ENCODE data around the gene RPUSD1. TPM values are rescaled to one million over a fixed set of nuclear protein-coding genes. Genes with fewer than 3 reads are reported as not detected.

RPUSD1 gene
- total and polyA plus RNA-seq, 2 donors (not counting 3 experiments of a cell fraction or from before 2014, with no cell fraction given) = 46.2 to 55.8 TPM

GRCh38 chr16:807347-808084 is 19.3 kb upstream of the RPUSD1 start:
- POLR2A ChIA-PET = no interaction called here
- peak; percentile 91 for DNase-seq (ENCODE audit: low read depth, low spot score)

More at GRCh38 chr16:807347-808084, 19.3 kb upstream of the RPUSD1 start:
- peak overlapping the region; percentile 89 for H3K4me2 ChIP-seq (ENCODE audit: insufficient read depth, low read length)
- TF ChIP-seq MAX (IDR thresholded peaks at IDR 0.05; ENCODE audit: insufficient read depth, insufficient read length) (no peak), FOS (IDR thresholded peaks at IDR 0.05; ENCODE audit: borderline replicate concordance, insufficient read depth, low read length) (no peak), JUN (IDR thresholded peaks at IDR 0.05; ENCODE audit: borderline replicate concordance, insufficient read depth, insufficient read length, low read depth) (no peak), GATA2 (IDR thresholded peaks at IDR 0.05; ENCODE audit: insufficient read depth, insufficient read length, low read depth, low read length) (no peak), POLR2AphosphoS5 (IDR thresholded peaks at IDR 0.05; ENCODE audit: insufficient read depth, low read depth, low read length) (peak; percentile 90), POLR2A (IDR thresholded peaks at IDR 0.05; ENCODE audit: low read depth, low read length) (peak; percentile 64), EZH2 (IDR thresholded peaks at IDR 0.05; ENCODE audit: borderline replicate concordance, low read depth, low read length, severe bottlenecking) (no peak), CTCF (IDR thresholded peaks at IDR 0.05; ENCODE audit: extremely low read depth in 1 of 2, insufficient read depth in 1 of 2, low read depth in 1 of 2, low read length in 2 of 2) (no peak), MYC (IDR thresholded peaks at IDR 0.05; ENCODE audit: low read depth, low read length) (no peak)
- no peaks in the 10 kb centered on the region for H3K9me3 ChIP-seq (replicated peaks; ENCODE audit: control insufficient read depth, insufficient read depth, low read length)
- intact Hi-C loops (cut with micrococcal nuclease) (loop anchor here (1.0 kb wide), 1 partner anchor 19 kb away; the partner anchor contains the start of genes CHTF18 and RPUSD1), dilution Hi-C loops (cut with MboI; ENCODE audit: extremely low pct_ligation_motif_present, low sequenced_read_pairs) (no loop called here)
- H3K79me2 ChIP-seq (ENCODE audit: control insufficient read depth, insufficient read depth, low read length) = peaks cover 2% of the 10 kb centered on the region
- H2AFZ ChIP-seq (ENCODE audit: low read depth, low read length) = peak overlapping the region; percentile 98
- H3K9me1 ChIP-seq (replicated peaks; ENCODE audit: control insufficient read depth, extremely low read depth, insufficient read depth, low read length) = no peaks in the 10 kb centered on the region
- CTCF ChIA-PET = no interaction called here
- peak overlapping the region; percentile 72 to 89 (median 74) for H3K4me3 ChIP-seq (replicated peaks in 1 of 3; ENCODE audit: insufficient read depth in 1 of 3, low read depth in 1 of 3, low read length in 3 of 3)
- peaks cover 0 to 2% of the 10 kb centered on the region in 2 experiments for H3K27me3 ChIP-seq (ENCODE audit: control insufficient read depth in 2 of 2, insufficient read depth in 2 of 2, low read length in 2 of 2)
- no peaks in the 10 kb centered on the region for H3K36me3 ChIP-seq (ENCODE audit: control insufficient read depth in 2 of 2, extremely low read depth in 1 of 2, insufficient read depth in 2 of 2, low read length in 2 of 2)
- H3K9ac ChIP-seq (replicated peaks; ENCODE audit: extremely low read depth, insufficient read depth, low read length) = peak overlapping the region; percentile 89
- H4K20me1 ChIP-seq (replicated peaks; ENCODE audit: control insufficient read depth, extremely low read depth, insufficient read depth, low read length) = no peaks in the 10 kb centered on the region
- peak overlapping the region; percentile 77 for H3K27ac ChIP-seq (ENCODE audit: insufficient read depth, low read depth, low read length)
- H3K4me1 ChIP-seq (ENCODE audit: control insufficient read depth, extremely low read depth, insufficient read depth, low read length) = peaks cover 2% of the 10 kb centered on the region
- FAIRE-seq = peak; percentile 97
- no TSS peak for BruUV-seq (replicated peaks)
